WTC11 (cell line): Measurements from ENCODE around the gene SLC17A9. TPM values are rescaled to one million over a fixed set of nuclear protein-coding genes. Genes with fewer than 3 reads are reported as not detected.

Experiments used
- total RNA-seq: library from RNA; stranded (reverse); gene quantifications from 3 replicates; pipeline ENCODE4 v1.2.3, GENCODE V29; 2021

The SLC17A9 gene
- total RNA-seq, 1 experiment from 2014 or later: 41.7 TPM

Other genes with a start within 250 kb of the SLC17A9 start
- 0.57 to 0.85 TPM (median 0.63 TPM) in 3 replicates for gene NTSR1, start 243.9 kb upstream of the SLC17A9 start, total RNA-seq
- 20.0 to 20.8 TPM (median 20.2 TPM) in 3 replicates for gene MRGBP, start 156.2 kb upstream of the SLC17A9 start, total RNA-seq
- gene OGFR, start 147.9 kb upstream of the SLC17A9 start, total RNA-seq: 32.5 to 43.3 TPM (median 33.8 TPM) in 3 replicates
- gene COL9A3, start 135.7 kb upstream of the SLC17A9 start, total RNA-seq: 115 to 136 TPM (median 123 TPM) in 3 replicates
- 19.7 to 20.4 TPM (median 20.3 TPM) in 3 replicates for gene TCFL5, start 90.9 kb upstream of the SLC17A9 start, total RNA-seq
- 69.3 to 87.3 TPM (median 71.6 TPM) in 3 replicates for gene DIDO1, start 26.2 kb upstream of the SLC17A9 start, total RNA-seq
- gene GID8, start 14.6 kb upstream of the SLC17A9 start, total RNA-seq: 56.2 to 70.2 TPM (median 56.6 TPM) in 3 replicates
- 0.57 to 1.3 TPM (median 0.66 TPM) in 3 replicates for gene BHLHE23, start 54.3 kb downstream of the SLC17A9 start, total RNA-seq